Stimulated activated CD4-positive, alpha-beta T cell treated with anti-CD3 and anti-CD28 coated beads, Interleukin-4, amount 100 ng/mL, for 48 hours (primary cell): Measurements from ENCODE around the gene DNAJC27.

Experiments
- DNase-seq, 2 donors: peaks; one replicate each; pipeline ENCODE4 v3.0.0-alpha.2; 2020; ENCODE audit warnings: low read depth in 2 of 2

The DNAJC27 gene

DNA sequence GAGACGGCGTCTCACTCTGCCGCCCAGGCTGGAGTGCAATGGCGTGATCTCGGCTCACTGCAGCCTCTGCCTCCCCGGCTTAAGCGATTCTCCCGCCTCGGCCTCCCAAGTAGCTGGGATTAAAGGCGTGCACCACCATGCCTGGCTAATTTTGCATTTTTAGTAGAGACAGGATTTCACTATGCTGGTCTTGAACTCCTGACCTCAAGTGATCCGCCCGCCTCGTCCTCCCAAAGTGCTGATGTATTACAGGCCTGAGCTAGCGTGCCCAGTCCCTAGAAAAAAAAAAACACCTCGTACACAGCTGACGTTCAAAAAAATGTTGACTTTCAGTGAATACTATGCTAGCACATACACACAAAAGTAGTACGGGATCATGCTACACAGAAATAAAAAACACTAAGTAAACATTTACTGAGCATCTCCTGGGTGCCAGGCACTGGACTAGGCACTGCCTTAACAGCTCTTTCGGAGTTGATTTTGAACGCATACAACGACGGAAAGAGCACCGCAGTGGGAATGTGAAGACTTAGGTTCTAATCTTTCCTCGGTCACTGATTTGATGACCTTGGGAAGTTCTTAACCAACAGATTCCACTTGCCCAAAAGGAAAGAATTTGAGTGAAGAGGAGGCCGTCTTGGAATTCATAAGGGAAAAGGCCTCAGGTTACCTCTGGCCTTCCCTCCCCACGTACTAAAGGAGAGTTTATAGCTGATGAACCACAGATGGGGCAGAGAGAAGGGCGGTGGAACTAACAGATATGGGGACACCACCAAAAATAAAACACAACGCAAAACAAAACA lies 1.1 kb downstream of the DNAJC27 start:
- no peak for DNase-seq

DNA sequence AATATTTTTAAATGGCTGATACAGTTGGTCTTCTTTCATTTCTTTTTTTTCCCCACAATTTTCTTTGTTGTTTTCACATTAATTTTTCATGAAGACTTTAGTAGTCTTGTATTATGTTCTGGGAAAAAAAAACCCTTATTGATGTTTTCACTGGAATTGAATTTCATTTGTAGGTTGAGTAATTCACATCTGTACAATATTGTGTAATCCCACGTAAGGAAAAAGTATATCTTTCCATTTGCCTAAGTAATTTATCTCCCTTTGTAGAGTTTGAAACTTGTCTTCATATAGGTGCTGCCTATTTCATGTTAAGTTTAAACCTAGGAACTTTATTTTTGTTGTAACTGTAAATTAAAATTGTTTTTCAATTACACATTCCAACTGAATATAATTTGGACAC lies 2.0 kb downstream of the DNAJC27 start:
- no peak for DNase-seq

DNA sequence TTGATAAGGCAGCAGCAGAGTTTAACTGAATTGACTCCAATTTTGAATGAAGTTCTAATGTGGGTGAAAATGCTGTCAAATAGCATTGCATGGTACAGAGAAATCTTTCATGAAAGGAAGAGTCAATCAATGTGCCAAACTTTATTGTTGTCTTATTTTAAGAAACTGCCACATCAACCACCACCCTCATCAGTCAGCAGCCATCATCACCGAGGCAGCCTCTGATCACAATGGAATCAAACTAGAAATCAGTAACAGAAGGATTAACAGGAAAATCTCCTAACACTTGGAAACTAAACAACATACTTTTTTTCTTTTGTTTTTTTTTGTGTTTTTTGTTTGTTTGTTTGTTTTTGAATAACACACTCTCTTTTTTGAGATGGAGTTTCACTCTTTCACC lies 9.9 kb downstream of the DNAJC27 start:
- no peak for DNase-seq

DNA sequence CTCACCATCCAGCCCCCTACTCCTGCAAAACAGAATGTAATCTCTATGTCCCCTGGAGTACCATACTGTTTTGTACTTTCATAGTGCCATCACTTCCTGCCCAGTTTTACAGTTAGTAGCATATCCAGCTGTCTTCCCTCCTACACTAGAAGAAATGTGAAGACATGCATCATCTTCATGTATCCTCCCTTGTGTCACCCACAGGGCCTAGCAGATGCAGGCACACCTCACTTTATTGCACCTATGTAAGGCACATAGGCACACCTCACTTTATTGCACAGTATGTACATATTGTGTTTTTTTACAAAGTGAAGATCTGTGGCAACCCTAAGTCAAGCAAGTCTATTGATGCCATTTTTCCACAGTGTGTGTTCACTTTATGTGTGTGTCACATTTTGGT lies 12.0 kb downstream of the DNAJC27 start:
- no peak for DNase-seq

- DNase-seq = no peak
Measured at GRCh38 chr2:24958411-24958935, 13.3 kb downstream of the DNAJC27 start.

- DNase-seq = no peak
Measured at GRCh38 chr2:24957976-24958375, 13.8 kb downstream of the DNAJC27 start.

- no peak for DNase-seq
Measured at GRCh38 chr2:24957221-24957620, 14.5 kb downstream of the DNAJC27 start.

DNA sequence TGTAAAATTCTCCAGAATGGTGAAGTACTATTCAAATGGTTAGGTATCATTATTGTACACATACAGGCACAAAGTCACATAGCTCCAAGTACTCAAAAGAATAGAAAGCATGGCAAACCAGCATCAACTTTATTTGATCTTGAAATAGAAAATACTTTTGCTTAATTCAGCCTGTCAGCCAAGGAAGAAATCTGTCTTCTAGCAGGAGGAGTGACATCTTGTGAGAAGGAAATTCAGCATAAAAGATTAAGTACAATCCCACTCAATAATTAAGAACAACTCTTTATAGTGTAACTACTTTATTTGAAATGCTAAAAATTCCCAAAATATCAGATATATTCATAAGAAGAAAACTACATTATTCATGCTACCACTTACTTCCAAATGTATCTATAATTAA lies 15.8 kb downstream of the DNAJC27 start:
- no peak for DNase-seq

DNA sequence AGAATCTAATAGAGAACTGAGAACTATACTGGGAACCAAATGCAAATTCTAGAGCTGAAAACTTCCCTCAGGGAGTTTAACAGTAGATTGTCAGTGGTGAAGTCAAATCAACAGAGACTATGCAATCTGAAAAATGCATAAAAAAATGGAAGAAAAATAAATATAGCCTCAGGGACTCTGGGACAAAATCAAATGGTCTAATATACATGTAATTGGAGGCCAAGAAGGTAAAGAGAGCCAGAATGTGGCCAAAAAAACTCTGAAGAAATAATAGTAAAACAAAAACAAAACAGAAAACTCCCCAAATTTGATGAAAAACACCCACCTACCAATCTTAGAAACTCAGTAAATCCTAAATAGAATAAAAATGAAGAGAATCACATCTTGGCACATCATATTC lies 16.5 kb downstream of the DNAJC27 start:
- DNase-seq = no peak

DNA sequence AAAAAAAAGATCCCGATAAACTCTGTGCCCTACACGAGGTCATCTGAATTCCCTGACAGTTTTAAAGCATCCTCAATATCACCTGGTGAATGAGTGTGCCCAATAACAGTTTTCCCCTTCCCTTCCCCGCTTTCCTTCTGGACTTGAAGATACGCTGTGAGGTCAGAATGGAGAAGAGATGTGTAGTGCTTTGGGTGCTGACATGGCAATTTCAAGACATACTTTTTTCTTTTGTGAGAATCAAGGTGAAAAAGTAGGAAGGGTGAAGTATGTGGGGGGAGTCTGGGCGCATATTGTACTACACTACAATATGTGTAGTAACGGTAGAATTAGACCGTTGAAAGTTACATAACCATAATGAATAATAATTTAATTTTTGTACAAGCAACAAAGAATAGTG lies 21.7 kb downstream of the DNAJC27 start:
- DNase-seq = no peak

DNA sequence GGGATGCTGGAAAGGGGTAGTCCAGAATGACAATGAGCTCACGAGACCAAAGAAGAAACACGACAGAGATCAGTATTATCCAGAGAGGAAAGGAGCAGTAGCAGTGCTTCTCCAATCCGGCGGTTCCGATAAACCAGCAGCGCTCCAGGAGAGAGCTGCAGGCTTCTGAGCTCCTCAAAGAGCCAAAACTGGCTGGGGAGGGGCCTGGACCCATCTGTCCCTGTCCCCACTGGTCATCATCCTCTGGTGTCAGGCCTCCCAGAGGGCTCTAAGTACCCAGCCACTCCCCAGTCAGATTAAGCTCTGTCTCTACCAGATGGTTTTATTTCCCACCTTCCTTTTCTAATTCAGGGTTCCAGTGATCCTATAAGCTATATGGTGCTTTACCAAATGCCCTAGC lies 23.2 kb downstream of the DNAJC27 start:
- no peak for DNase-seq

GRCh38 chr2:24947561-24948157 lies 24.1 kb downstream of the DNAJC27 start:
- no peak for DNase-seq

DNA sequence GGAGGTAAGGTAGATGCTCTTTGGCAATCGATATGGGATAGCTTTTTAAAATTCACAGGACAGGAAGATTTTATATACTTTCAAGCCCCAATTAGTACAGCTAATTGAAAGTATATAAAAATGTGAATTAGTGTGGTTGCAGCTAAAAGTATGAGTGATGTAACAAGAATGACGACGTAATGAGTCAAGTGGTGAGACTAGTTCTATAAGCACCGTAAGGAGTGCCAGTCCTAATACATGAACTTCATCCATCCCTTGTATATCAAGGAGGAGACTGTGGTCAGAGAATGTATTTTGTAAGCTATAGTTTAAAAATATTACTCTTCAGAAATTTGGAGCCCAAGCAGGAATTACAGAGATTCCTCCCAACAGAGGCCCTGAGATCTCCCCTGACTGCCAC lies 25.8 kb downstream of the DNAJC27 start:
- DNase-seq = no peak

DNA sequence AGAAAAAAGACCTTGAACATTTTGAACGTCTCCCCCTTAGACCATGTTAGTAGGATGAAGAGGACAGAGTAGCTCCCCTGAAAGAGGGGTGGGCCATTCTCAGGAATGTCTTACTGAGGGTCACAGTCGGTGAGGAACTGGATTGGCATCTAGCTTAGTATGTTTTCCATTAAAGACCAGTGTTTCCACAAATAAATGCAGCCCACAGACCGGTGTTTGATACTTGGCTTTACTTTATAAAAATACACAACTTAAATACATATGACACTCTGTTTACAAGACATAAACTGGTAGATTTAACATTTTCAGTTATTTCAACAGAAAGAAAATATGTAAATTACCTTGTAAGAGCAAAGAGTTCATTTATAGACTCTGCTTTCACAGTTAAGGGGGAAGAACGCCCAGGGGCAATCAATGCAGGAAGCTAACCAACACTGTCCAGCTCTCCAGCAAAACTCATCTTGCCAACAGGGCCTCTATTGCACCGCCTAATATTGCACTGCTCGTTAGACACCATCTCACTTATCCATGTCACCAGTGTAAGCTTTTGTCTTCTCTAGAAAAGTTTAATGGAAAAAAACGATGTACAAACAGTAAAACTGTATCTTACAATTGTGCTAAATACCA lies 28.2 kb downstream of the DNAJC27 start:
- DNase-seq = no peak

- no peak for DNase-seq
Measured at GRCh38 chr2:24939353-24939752, 32.4 kb downstream of the DNAJC27 start.

- DNase-seq = no peak
Measured at GRCh38 chr2:24937236-24937635, 34.5 kb downstream of the DNAJC27 start.

GRCh38 chr2:24935145-24935544 lies 36.6 kb downstream of the DNAJC27 start:
- DNase-seq = no peak

GRCh38 chr2:24932715-24933114 lies 39.0 kb downstream of the DNAJC27 start:
- no peak for DNase-seq

GRCh38 chr2:24930768-24931167 lies 41.0 kb downstream of the DNAJC27 start:
- no peak for DNase-seq

- no peak for DNase-seq
Measured at GRCh38 chr2:24929230-24929629, 42.5 kb downstream of the DNAJC27 start.

DNA sequence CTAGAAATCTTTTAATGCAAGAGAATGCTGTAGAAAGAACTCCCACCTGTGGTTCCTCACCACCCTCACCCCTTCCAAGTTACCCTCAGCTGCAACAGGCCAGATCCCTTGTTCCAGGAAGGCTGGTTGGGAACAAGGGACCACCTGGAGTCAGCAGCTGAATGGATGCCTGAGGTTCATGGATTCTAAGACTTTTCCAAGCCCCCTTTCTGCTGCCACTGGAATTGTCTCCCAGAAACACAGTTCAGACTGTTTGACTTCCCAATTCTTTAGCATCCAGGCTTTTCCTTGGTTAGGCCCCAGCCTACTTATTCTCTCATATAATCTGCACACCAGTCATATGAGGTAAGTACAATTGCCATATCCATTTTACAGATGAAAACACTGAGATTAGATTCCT lies 43.7 kb downstream of the DNAJC27 start:
- DNase-seq = no peak

GRCh38 chr2:24926602-24927252 lies 45.0 kb downstream of the DNAJC27 start:
- peak; percentile 40 to 50 for DNase-seq
